Fibroblast of peridontal ligament (primary cell): ENCODE data around the gene DCC.
A peak's percentile ranks its signal among the peaks of the same experiment; 100 is the strongest.

Experiments used
- DNase-seq: peaks from one replicate; pipeline ENCODE4 v3.0.0-alpha.2; 2010; ENCODE audit errors: extremely low read depth

Gene DCC

GRCh38 chr18:52700116-52700515 is 360.1 kb downstream of the DCC start:
- DNase-seq, result no peak

GRCh38 chr18:52700816-52701215 is 360.8 kb downstream of the DCC start:
- DNase-seq, result no peak

DNA sequence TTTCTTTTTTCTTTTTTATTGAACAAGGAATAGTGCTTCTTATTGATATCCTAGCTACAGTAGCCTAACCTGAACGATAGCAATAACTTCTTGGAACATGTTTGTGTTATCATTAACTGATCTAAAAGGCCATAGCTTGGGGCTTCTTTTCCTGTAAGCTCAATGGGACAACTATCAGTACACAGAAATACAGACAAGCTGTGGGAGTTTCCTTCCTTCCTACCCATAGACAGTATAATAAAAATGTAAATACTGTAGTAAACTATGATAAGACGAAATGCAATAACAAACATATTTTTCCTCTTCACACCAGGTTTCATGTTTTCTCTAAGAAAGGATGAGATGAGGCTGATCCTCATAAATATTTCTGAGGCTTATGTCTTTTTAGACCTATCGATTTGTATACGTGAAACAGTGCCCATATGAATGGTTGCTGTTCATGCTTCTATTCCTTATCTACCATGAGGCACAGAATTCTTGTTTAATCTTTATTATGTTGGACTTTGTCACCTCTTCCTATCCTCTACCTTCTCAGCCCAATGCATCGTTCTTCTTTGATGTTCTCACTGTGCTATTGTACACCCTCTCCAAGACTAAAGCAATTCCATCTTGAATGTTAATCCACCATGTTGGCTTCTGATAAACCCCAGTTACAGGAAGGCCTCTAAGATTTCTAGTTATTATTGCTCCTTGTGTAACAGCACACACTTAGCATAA is 361.4 kb downstream of the DCC start:
- DNase-seq, result no peak

- DNase-seq, result no peak
These were observed 375.4 kb downstream of the DCC start for GRCh38 chr18:52715421-52715820.

- no peak for DNase-seq
These were observed 376.0 kb downstream of the DCC start for GRCh38 chr18:52715991-52716390.

- DNase-seq, result peak; percentile 2
These were observed 377.0 kb downstream of the DCC start for GRCh38 chr18:52716973-52717372.

DNA sequence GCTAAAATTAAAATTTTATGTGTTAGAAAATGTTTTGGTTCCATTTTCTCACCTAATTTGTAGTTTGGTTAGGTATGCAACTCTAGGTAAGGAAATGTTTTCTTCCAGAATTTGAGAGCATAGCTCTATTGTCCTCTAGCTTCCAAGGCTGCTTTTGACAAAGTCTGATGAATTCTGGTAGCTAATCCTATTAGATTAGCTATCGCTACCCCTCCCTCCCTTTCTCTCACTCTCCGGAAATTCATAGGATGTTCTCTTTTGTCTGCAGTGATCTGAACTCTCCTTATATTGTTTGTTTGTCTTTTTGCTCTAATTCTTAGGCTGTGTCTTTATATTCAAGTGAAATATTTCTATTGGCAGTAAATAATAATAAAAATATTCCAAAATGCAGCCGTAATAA is 382.9 kb downstream of the DCC start:
- DNase-seq, result no peak

- no peak for DNase-seq
These were observed 383.6 kb downstream of the DCC start for GRCh38 chr18:52723550-52723970.

DNA sequence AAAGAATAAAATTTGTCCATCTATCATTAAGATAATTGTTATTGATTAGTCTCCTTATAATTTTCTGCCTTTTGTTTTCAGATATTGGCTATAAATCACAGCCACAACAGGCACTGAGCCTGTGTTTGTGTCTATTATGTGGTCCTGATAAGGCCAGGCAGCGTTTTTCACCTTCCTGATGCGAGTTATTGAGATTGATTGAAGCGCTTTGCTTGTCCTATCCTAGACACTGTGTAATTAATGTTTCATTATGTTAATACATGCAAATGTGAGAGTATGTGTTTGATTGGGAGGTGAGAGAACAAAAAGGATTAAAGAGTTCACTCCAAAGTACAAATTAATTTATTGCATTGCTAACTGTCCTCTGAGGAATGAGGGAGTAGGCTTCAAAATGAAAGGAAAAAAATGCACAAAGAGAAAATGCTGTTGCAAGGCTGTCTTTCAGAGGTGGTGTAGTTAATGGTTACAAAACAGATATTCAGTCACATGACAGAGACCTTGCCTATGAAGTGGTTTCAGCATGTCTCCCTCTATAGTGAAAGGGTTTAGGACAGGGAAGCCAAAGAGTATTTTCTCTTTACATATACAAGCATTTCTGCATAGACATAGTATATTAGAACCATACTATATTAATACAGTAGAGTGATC is 391.1 kb downstream of the DCC start:
- no peak for DNase-seq

GRCh38 chr18:52738946-52739345 is 398.9 kb downstream of the DCC start:
- no peak for DNase-seq

GRCh38 chr18:52746986-52747385 is 407.0 kb downstream of the DCC start:
- DNase-seq, result no peak

DNA sequence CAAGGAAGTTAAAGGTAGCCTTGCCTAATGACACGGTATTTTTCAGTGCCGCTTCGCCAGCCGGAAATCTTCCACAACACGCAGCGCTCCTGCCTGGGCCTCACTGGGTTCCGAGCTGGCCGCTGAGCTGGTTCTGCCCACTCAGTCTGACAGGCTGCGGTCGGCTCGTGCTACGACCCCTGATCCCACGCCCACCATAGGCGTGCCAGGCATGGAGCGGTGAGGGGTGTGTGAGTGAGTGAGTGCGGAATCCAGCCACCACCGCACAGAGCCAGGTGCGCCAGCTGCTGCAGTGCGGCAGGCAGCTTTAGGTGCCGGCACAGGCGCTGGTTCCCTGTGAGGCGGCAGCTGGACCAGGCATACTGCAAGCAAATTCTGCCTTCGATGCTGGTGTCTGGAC is 407.9 kb downstream of the DCC start:
- DNase-seq, result no peak

DNA sequence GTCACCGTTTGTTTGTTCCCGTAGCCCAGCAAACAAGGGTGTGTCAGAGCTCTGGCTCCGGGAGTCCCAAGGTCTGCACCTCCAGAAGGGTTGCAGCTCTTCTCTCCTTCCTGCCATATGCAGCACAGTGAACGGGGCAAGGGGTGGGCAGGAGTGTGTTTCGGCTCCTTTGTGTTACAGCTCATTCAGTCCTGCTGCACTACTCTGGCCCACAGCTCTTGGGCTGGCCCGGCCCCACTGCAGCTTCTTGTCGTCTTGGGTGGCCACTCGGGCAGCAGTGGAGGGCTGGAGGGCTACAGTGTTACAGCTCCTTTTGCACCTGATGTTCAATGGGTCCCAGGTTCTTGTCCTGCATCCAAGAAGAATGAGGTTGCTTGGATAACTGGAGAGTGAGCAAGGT is 408.3 kb downstream of the DCC start:
- DNase-seq, result no peak

DNA sequence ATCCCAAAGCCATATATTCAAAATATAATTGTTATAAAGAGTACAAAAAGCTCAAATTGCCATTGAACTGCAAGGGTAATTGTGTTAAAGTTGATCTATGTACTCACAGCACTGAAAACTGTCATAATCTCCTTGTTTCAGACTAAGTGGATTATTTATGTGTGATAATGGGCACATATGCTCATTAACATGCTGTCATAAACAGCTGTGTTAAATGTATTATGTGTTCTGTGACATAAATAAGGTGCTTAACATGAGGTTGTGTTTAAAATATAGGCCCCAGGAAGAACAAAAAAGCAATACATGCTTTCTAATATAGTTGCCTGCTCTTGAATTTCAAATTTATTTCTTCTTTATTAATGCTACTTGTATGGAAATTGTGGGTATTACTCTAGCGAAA is 409.5 kb downstream of the DCC start:
- no peak for DNase-seq

GRCh38 chr18:52750995-52751394 is 411.0 kb downstream of the DCC start:
- no peak for DNase-seq

DNA sequence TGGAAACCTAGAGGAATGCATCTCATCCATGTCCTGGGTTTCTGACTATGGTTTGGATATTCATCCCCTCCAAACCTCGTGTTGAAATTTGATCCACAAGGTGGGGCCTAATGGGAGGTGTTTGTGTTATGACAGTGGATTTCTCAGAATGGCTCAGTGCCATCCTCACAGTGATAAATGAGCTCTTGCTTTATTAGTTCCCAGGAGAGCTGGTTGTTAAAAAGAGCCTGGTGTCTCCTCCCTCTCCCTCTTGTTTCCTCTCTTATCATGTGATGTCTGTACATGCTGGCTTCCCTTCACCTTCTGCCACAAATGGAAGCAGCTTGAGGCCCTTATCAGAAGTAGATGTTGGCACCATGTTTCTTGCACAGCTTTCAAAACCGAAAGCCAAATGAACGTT is 424.3 kb downstream of the DCC start:
- no peak for DNase-seq

DNA sequence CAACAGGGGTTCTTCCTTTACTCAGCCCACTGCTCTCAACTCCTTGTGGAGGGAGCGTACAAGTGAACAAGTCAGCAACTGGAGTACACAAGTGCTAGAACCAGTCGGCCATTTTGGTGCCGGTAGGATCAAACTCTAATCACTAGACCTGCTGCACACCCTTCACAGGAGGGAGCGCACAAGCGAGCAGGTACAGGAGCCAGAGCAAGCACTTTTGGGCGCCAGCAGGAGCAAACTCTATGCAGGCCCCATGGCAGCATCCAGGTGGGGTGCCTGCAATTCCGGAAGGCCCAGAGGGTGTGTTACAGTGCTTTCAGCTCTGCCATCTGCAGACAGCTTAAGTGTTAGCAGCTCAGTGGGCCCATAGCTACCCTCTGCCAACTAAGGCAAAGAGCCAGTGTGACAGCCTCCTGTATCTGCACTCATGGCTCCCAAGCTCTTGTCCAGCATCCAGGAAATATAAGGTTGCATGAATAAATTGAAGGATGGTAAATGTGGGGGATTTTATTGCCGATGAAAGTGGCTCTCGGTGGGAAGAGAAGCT is 426.1 kb downstream of the DCC start:
- DNase-seq, result no peak

- DNase-seq, result no peak
These were observed 441.1 kb downstream of the DCC start for GRCh38 chr18:52781113-52781512.

- DNase-seq, result no peak
These were observed 451.3 kb downstream of the DCC start for GRCh38 chr18:52791321-52791720.

- DNase-seq, result no peak
These were observed 472.8 kb downstream of the DCC start for GRCh38 chr18:52812834-52813233.

- no peak for DNase-seq
These were observed 473.8 kb downstream of the DCC start for GRCh38 chr18:52813635-52814416.

GRCh38 chr18:52815651-52816050 is 475.7 kb downstream of the DCC start:
- DNase-seq, result no peak

- DNase-seq, result no peak
These were observed 476.1 kb downstream of the DCC start for GRCh38 chr18:52816121-52816520.
